GM23338 (cell line): ENCODE measurements around the gene ST7L. TPM values are rescaled to one million over a fixed set of nuclear protein-coding genes. Genes with fewer than 3 reads are reported as not detected.

Experiments
- ATAC-seq: fragments of 200-7000 bp; cut with Tn5 transposase; 3 replicates; pipeline ENCODE4 v1.9.1; 2020
- DNase-seq: peaks from one replicate; pipeline ENCODE4 v3.0.0-alpha.2; 2015; ENCODE audit warnings: low spot score
- H2AFZ ChIP-seq: fragments of 200-600 bp; sonication (generic); 2 replicates; pipeline ENCODE4 v1.8.0; 2016; ENCODE audit warnings: antibody characterized with exemption, mild to moderate bottlenecking, moderate library complexity
- H3F3A ChIP-seq: fragments of 200-600 bp; sonication (generic); replicated peaks from 2 replicates; pipeline ENCODE4 v1.8.0; 2017; ENCODE audit warnings: antibody characterized with exemption, mixed run types, low read depth
- H3K27ac ChIP-seq: fragments of 200-600 bp; sonication (generic); 2 replicates; pipeline ENCODE4 v1.6.1; 2016; ENCODE audit warnings: low read depth
- H3K27me3 ChIP-seq: fragments of 200-600 bp; sonication (generic); 2 replicates; pipeline ENCODE4 v1.8.0; 2016; ENCODE audit warnings: mild to moderate bottlenecking, mixed run types, moderate library complexity; ENCODE audit not compliant: insufficient read depth
- H3K36me3 ChIP-seq: fragments of 200-600 bp; sonication (generic); 2 replicates; pipeline ENCODE4 v1.8.0; 2016; ENCODE audit warnings: mild to moderate bottlenecking; ENCODE audit not compliant: insufficient read depth
- H3K4me1 ChIP-seq: fragments of 200-600 bp; sonication (generic); 2 replicates; pipeline ENCODE4 v1.8.0; 2016; ENCODE audit warnings: mild to moderate bottlenecking, moderate library complexity; ENCODE audit not compliant: insufficient read depth
- H3K4me2 ChIP-seq: fragments of 200-600 bp; sonication (generic); 2 replicates; pipeline ENCODE4 v1.7.1; 2017; ENCODE audit warnings: mixed run types
- H3K4me3 ChIP-seq: fragments of 200-600 bp; sonication (generic); 2 replicates; pipeline ENCODE4 v1.6.1; 2016; ENCODE audit warnings: mixed run types
- H3K79me2 ChIP-seq: fragments of 200-600 bp; sonication (generic); replicated peaks from 2 replicates; pipeline ENCODE4 v1.8.0; 2017; ENCODE audit warnings: mild to moderate bottlenecking; ENCODE audit not compliant: insufficient read depth
- H3K9me2 ChIP-seq: fragments of 200-600 bp; sonication (generic); 2 replicates; pipeline ENCODE4 v1.8.0; 2017; ENCODE audit not compliant: insufficient read depth
- H4K20me1 ChIP-seq: fragments of 200-600 bp; sonication (generic); replicated peaks from 2 replicates; pipeline ENCODE4 v1.8.0; 2017; ENCODE audit warnings: mild to moderate bottlenecking; ENCODE audit not compliant: insufficient read depth
- H3K27ac Mint-ChIP-seq: 2 replicates; pipeline ENCODE4 v1.8.0; 2020; ENCODE audit warnings: inconsistent platforms, mild to moderate bottlenecking, moderate library complexity, mixed read lengths
- H3K27me3 Mint-ChIP-seq: 3 replicates; pipeline ENCODE4 v1.8.0; 2022; ENCODE audit warnings: low read depth, mild to moderate bottlenecking, moderate library complexity, mixed read lengths, inconsistent platforms; ENCODE audit not compliant: insufficient read depth, poor library complexity
- H3K36me3 Mint-ChIP-seq: 3 replicates; pipeline ENCODE4 v1.8.0; 2021; ENCODE audit warnings: low read depth, mild to moderate bottlenecking, inconsistent platforms, moderate library complexity, mixed read lengths
- H3K4me1 Mint-ChIP-seq: 3 replicates; pipeline ENCODE4 v1.8.0; 2020; ENCODE audit warnings: mild to moderate bottlenecking, inconsistent platforms, mixed read lengths
- H3K4me3 Mint-ChIP-seq: 3 replicates; pipeline ENCODE4 v1.8.0; 2021; ENCODE audit warnings: moderate library complexity, mild to moderate bottlenecking, inconsistent platforms, mixed read lengths
- H3K9me3 Mint-ChIP-seq: 3 replicates; pipeline ENCODE4 v1.8.0; 2020; ENCODE audit warnings: moderate library complexity, mild to moderate bottlenecking, inconsistent platforms, mixed read lengths
- CREB1 ChIP-seq: fragments of 250-450 bp; sonication (Bioruptor Pico); IDR thresholded peaks from 2 replicates; pipeline ENCODE4 v1.5.0; 2020; ENCODE audit warnings: low read depth, mild to moderate bottlenecking, moderate library complexity
- CTCF ChIP-seq, 2 experiments: fragments of 200-600 bp in 1 of 2; sonication (generic) in 1 of 2; conservative IDR thresholded peaks; 2 replicates each; pipeline versions ENCODE4 v1.5.1 to v1.6.1; 2016 to 2017; ENCODE audit warnings: antibody characterized with exemption in 2 of 2, low read depth in 2 of 2, mild to moderate bottlenecking in 2 of 2, moderate library complexity in 1 of 2
- EZH2 ChIP-seq: fragments of 200-600 bp; sonication (generic); IDR thresholded peaks from one replicate; pipeline ENCODE4 v1.8.0; 2017; ENCODE audit warnings: antibody characterized with exemption, mild to moderate bottlenecking, low read depth; ENCODE audit not compliant: unreplicated experiment
- REST ChIP-seq: IDR thresholded peaks from one replicate; pipeline ENCODE4 v1.6.1; 2018; ENCODE audit warnings: antibody characterized with exemption; ENCODE audit not compliant: unreplicated experiment
- STAT1 ChIP-seq: IDR thresholded peaks from one replicate; pipeline ENCODE4 v1.6.1; 2016; ENCODE audit warnings: antibody characterized with exemption; ENCODE audit not compliant: unreplicated experiment
- polyA plus RNA-seq: library from polyadenylated mRNA; unstranded; fragments of >200 nt; fragmentation: Nextera tagmentation; extraction: Ambion mirVana; gene quantifications from 2 replicates; pipeline ENCODE4 v1.2.1, GENCODE V29; 2016
- total RNA-seq: library from RNA; depleted of rRNA; stranded (reverse); fragments of >200 nt; shearing (Covaris generic); gene quantifications from 2 replicates; pipeline ENCODE4 v1.2.3, GENCODE V29; 2014

The ST7L gene
- total and polyA plus RNA-seq, 2 experiments from 2014 or later: 18.2 to 21.0 TPM

- TF ChIP-seq REST (no peak), CREB1 (CRISPR knock-in tag) (no peak)
Measured at GRCh38 chr1:112506731-112507130, 112.2 kb downstream of the ST7L start (continued).

- H3K4me1 Mint-ChIP-seq: peaks cover 49% of the 10 kb centered on the region
- ATAC-seq (no peak), DNase-seq (no peak)
- H3K4me3 Mint-ChIP-seq: no peak overlapping the region
- H3K27ac ChIP-seq: no peak overlapping the region
- peaks cover 7% of the 10 kb centered on the region; the same call in 1 of the 2 replicates for H3F3A ChIP-seq
- no peak for TF ChIP-seq EZH2
- TF ChIP-seq REST: no peak
- no peak for TF ChIP-seq CTCF (conservative IDR thresholded peaks at IDR 0.05; ENCODE audit: low read depth in 2 of 2)
- no peak for TF ChIP-seq STAT1
- no peak for TF ChIP-seq CREB1 (CRISPR knock-in tag)
- H3K9me3 Mint-ChIP-seq: no peaks in the 10 kb centered on the region; the same call in 1 of the 3 replicates
- H3K9me2 ChIP-seq: no peaks in the 10 kb centered on the region
- no peak overlapping the region for H3K4me3 ChIP-seq
- H3K36me3 ChIP-seq: no peaks in the 10 kb centered on the region
- H3K4me2 ChIP-seq: no peak overlapping the region
- H4K20me1 ChIP-seq: peaks cover 4% of the 10 kb centered on the region; the same call in 1 of the 2 replicates
- no peaks in the 10 kb centered on the region; the same call in 2 of the 3 replicates for H3K36me3 Mint-ChIP-seq
- no peak overlapping the region for H2AFZ ChIP-seq
- H3K27ac Mint-ChIP-seq: no peak overlapping the region
- H3K4me1 ChIP-seq: peaks cover 42% of the 10 kb centered on the region
- peaks cover 99% of the 10 kb centered on the region for H3K27me3 ChIP-seq
- H3K79me2 ChIP-seq: no peaks in the 10 kb centered on the region
- H3K27me3 Mint-ChIP-seq: peaks cover 75% of the 10 kb centered on the region
Measured at GRCh38 chr1:112506306-112506705, 112.6 kb downstream of the ST7L start.
